HCT116 (cell line): ENCODE data around the gene GRIP2. TPM values are rescaled to one million over a fixed set of nuclear protein-coding genes. Genes with fewer than 3 reads are reported as not detected.

Experiments
- ATAC-seq: fragments of 200-7000 bp; cut with Tn5 transposase; 2 replicates; pipeline ENCODE4 v1.9.1; 2020; ENCODE audit warnings: mild to moderate bottlenecking, moderate library complexity
- BruUV-seq: library from RNA; stranded (reverse); fragments of 400-500 nt; replicated peaks from 2 replicates; lab custom pipeline; 2021; lab: Mats Ljungman, UMichigan
- CTCF ChIA-PET: fragments of 300-600 bp; sonication (Branson Sonifier 250); formaldehyde crosslinking; loops from one replicate; lab custom pipeline; 2021; ENCODE audit warnings: antibody characterized with exemption; lab: Charles Lee
- POLR2A ChIA-PET: fragments of 300-600, 350-600 bp; sonication (Branson Sonifier 250); formaldehyde crosslinking; loops from one replicate; lab custom pipeline; 2021; ENCODE audit warnings: antibody characterized with exemption; lab: Charles Lee
- RAD21 ChIA-PET, 2 experiments: fragments of 300-600 bp; sonication (Branson Sonifier 250); formaldehyde crosslinking; loops; one replicate each; lab custom pipeline; 2023; ENCODE audit warnings: low total read pairs in 2 of 2; ENCODE audit not compliant: uncharacterized antibody in 2 of 2, unreplicated experiment in 2 of 2, low non-redundant PET in 1 of 2; lab: Charles Lee
- DNase-seq: peaks from one replicate; pipeline ENCODE4 v3.0.0-alpha.2; 2010; ENCODE audit warnings: low read depth, low spot score
- H2AFZ ChIP-seq: fragments of 200-600 bp; shearing (Covaris generic), sonication (generic); 2 replicates; pipeline ENCODE4 v1.6.1; 2017; ENCODE audit warnings: low read depth, mixed run types, mixed read lengths, antibody characterized with exemption, low read length; ENCODE audit not compliant: poor library complexity, severe bottlenecking
- H3K27ac ChIP-seq: 2 replicates; pipeline ENCODE4 v1.5.1; 2012; ENCODE audit warnings: low read depth, low read length
- H3K27me3 ChIP-seq: fragments of 200-600 bp; sonication (generic); 2 replicates; pipeline ENCODE4 v1.6.1; 2016; ENCODE audit warnings: mixed run types, low read length, mixed read lengths; ENCODE audit not compliant: insufficient read depth
- H3K36me3 ChIP-seq, 2 experiments: fragments of 200-500 bp in 1 of 2; fragments of 200-600 bp in 1 of 2; sonication (Bioruptor generic) in 1 of 2; sonication (generic) in 1 of 2; 2 replicates each; pipeline versions ENCODE4 v1.5.1 to v1.6.1; 2014 to 2016; ENCODE audit warnings: low read length in 2 of 2, inconsistent platforms in 1 of 2, mixed read lengths in 1 of 2, mixed run types in 1 of 2; ENCODE audit not compliant: insufficient read depth in 2 of 2, control insufficient read depth in 1 of 2
- H3K4me1 ChIP-seq, 2 experiments: fragments of 200-600 bp in 1 of 2; sonication (generic) in 1 of 2; 2 replicates each; pipeline versions ENCODE4 v1.5.1 to v1.6.1; 2012 to 2017; ENCODE audit warnings: low read length in 2 of 2, inconsistent platforms in 1 of 2, mild to moderate bottlenecking in 1 of 2, mixed read lengths in 1 of 2, mixed run types in 1 of 2, moderate library complexity in 1 of 2; ENCODE audit not compliant: insufficient read depth in 2 of 2, control insufficient read depth in 1 of 2
- H3K4me2 ChIP-seq: fragments of 200-600 bp; sonication (generic); 2 replicates; pipeline ENCODE4 v1.6.1; 2017; ENCODE audit warnings: mixed run types, low read length, mixed read lengths
- H3K4me3 ChIP-seq, 2 experiments: fragments of 200-600 bp in 1 of 2; sonication (generic) in 1 of 2; replicated peaks in 1 of 2; 2 replicates each; pipeline ENCODE4 v1.5.1; 2011 to 2016; ENCODE audit warnings: low read length in 2 of 2, control low read depth in 1 of 2, low read depth in 1 of 2, mild to moderate bottlenecking in 1 of 2, mixed read lengths in 1 of 2, mixed run types in 1 of 2
- H3K79me2 ChIP-seq: fragments of 200-600 bp; sonication (generic); 2 replicates; pipeline ENCODE4 v1.6.1; 2017; ENCODE audit warnings: mild to moderate bottlenecking, mixed run types, low read length, moderate library complexity, mixed read lengths; ENCODE audit not compliant: insufficient read depth
- H3K9ac ChIP-seq: fragments of 200-600 bp; sonication (generic); 2 replicates; pipeline ENCODE4 v1.6.1; 2016; ENCODE audit warnings: low read length, mixed read lengths
- H3K9me2 ChIP-seq: fragments of 200-600 bp; sonication (generic), shearing (Covaris generic); 2 replicates; pipeline ENCODE4 v1.6.1; 2017; ENCODE audit warnings: mixed run types, mild to moderate bottlenecking, moderate library complexity; ENCODE audit not compliant: insufficient read depth
- H3K9me3 ChIP-seq, 2 experiments: fragments of 200-500 bp in 1 of 2; fragments of 200-600 bp in 1 of 2; sonication (Bioruptor generic) in 1 of 2; sonication (generic) in 1 of 2; 2 replicates each; pipeline ENCODE4 v1.6.1; 2014 to 2017; ENCODE audit warnings: low read length in 2 of 2, mixed read lengths in 2 of 2, inconsistent platforms in 1 of 2, low read depth in 1 of 2, mild to moderate bottlenecking in 1 of 2, mixed run types in 1 of 2, moderate library complexity in 1 of 2; ENCODE audit not compliant: control insufficient read depth in 1 of 2, insufficient read depth in 1 of 2
- H4K20me1 ChIP-seq: fragments of 200-600 bp; sonication (generic), shearing (Covaris generic); 2 replicates; pipeline ENCODE4 v1.6.1; 2017; ENCODE audit warnings: mixed run types, mild to moderate bottlenecking, moderate library complexity; ENCODE audit not compliant: insufficient read depth
- CBX3 ChIP-seq: IDR thresholded peaks from 2 replicates; pipeline ENCODE4 v1.6.1; 2012; ENCODE audit warnings: low read depth
- CEBPB ChIP-seq: IDR thresholded peaks from 2 replicates; pipeline ENCODE4 v1.6.1; 2012; ENCODE audit warnings: low read depth
- EGR1 ChIP-seq: IDR thresholded peaks from 2 replicates; pipeline ENCODE4 v1.6.1; 2012; ENCODE audit warnings: low read depth
- JUND ChIP-seq: IDR thresholded peaks from 2 replicates; pipeline ENCODE4 v1.6.1; 2012
- POLR2A ChIP-seq: IDR thresholded peaks from 2 replicates; pipeline ENCODE4 v1.7.0; 2011; ENCODE audit warnings: borderline replicate concordance; ENCODE audit not compliant: insufficient read depth, insufficient read length; ENCODE audit errors: extremely low read depth
- RAD21 ChIP-seq: IDR thresholded peaks from 2 replicates; pipeline ENCODE4 v1.6.1; 2012; ENCODE audit warnings: low read depth, mild to moderate bottlenecking
- TCF7L2 ChIP-seq: IDR thresholded peaks from 2 replicates; pipeline ENCODE4 v1.7.0; 2011; ENCODE audit warnings: borderline replicate concordance, inconsistent platforms; ENCODE audit not compliant: insufficient read depth, insufficient read length; ENCODE audit errors: extremely low read depth
- ZNF274 ChIP-seq: fragments of 200-500 bp; sonication (Bioruptor generic); IDR thresholded peaks from 2 replicates; pipeline ENCODE4 v1.6.1; 2014; ENCODE audit warnings: mild to moderate bottlenecking, low read depth, low read length, inconsistent platforms
- intact Hi-C: fragments of 100-400 bp; cut with micrococcal nuclease; formaldehyde crosslinking; loops from 2 replicates; pipeline ENCODE4 v1.10.0; 2022
- total RNA-seq: library from RNA; stranded (reverse); gene quantifications from one replicate; pipeline ENCODE4 v1.2.1, GENCODE V29; 2021; ENCODE audit not compliant: unreplicated experiment
- TF ChIP-seq, protein P1 (sequence below): IDR thresholded peaks from 2 replicates; pipeline ENCODE4 v1.6.1; 2012
- TF ChIP-seq, protein P2 (sequence below): IDR thresholded peaks from 2 replicates; pipeline ENCODE4 v1.6.1; 2012; ENCODE audit warnings: low read depth
- TF ChIP-seq, protein P3 (sequence below), 3 experiments: fragments of 200-600 bp in 1 of 3; sonication (generic) in 1 of 3; IDR thresholded peaks in 2 of 3; conservative IDR thresholded peaks in 1 of 3; 2 replicates each; pipeline ENCODE4 v1.5.1; 2012 to 2017; ENCODE audit warnings: low read depth in 2 of 3, low read length in 2 of 3, antibody characterized with exemption in 1 of 3, borderline replicate concordance in 1 of 3, control low read depth in 1 of 3, mild to moderate bottlenecking in 1 of 3, mixed read lengths in 1 of 3, mixed run types in 1 of 3, moderate library complexity in 1 of 3; ENCODE audit not compliant: insufficient read depth in 1 of 3
- TF ChIP-seq, protein P4 (sequence below): IDR thresholded peaks from 2 replicates; pipeline ENCODE4 v1.6.1; 2012

Gene GRIP2
- total RNA-seq, 1 experiment from 2014 or later = 0.34 TPM

DNA sequence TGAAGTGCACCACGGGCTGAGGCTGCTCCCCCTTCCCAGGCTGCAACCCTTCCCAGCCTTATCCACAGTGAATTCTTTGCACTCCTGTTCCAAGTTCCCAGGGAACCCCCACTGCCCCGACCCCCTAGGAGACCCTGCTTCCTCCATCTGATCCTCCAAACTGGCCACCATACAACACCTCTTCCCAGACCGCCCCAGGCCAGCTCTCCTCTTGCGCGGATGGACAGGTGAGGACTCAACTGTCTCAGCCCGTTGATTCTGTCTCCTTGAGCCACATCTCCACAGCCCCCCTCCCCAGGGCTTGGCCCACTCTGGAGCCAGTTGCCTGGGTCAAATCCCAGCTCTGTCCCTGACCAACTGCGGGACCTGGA lies 21.7 kb downstream of the GRIP2 start:
- H2AFZ ChIP-seq = no peak overlapping the region
- H4K20me1 ChIP-seq = no peaks in the 10 kb centered on the region
- H3K9me2 ChIP-seq = no peaks in the 10 kb centered on the region
- H3K9ac ChIP-seq = no peak overlapping the region
- H3K4me1 ChIP-seq = peaks cover 0 to under 1% of the 10 kb centered on the region in 2 experiments; a peak in 1 of 4 replicates
- H3K27me3 ChIP-seq = no peaks in the 10 kb centered on the region
- H3K79me2 ChIP-seq = no peaks in the 10 kb centered on the region
- H3K4me2 ChIP-seq = no peak overlapping the region
- no peaks in the 10 kb centered on the region for H3K36me3 ChIP-seq
- ChIA-PET CTCF (interaction anchor here (1.4 kb wide), 1 partner anchor 31 kb away, joined by 4 read pairs; no protein-coding TSS in a partner anchor), POLR2A (no interaction called here), RAD21 (no interaction called here)
- no peak overlapping the region for H3K27ac ChIP-seq
- no peaks in the 10 kb centered on the region for H3K9me3 ChIP-seq
- TF ChIP-seq, protein P1, sequence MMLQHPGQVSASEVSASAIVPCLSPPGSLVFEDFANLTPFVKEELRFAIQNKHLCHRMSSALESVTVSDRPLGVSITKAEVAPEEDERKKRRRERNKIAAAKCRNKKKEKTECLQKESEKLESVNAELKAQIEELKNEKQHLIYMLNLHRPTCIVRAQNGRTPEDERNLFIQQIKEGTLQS = no peak
- TF ChIP-seq ZNF274 = no peak
- TF ChIP-seq TCF7L2 = no peak
- no peak for TF ChIP-seq CBX3
- TF ChIP-seq, protein P2, sequence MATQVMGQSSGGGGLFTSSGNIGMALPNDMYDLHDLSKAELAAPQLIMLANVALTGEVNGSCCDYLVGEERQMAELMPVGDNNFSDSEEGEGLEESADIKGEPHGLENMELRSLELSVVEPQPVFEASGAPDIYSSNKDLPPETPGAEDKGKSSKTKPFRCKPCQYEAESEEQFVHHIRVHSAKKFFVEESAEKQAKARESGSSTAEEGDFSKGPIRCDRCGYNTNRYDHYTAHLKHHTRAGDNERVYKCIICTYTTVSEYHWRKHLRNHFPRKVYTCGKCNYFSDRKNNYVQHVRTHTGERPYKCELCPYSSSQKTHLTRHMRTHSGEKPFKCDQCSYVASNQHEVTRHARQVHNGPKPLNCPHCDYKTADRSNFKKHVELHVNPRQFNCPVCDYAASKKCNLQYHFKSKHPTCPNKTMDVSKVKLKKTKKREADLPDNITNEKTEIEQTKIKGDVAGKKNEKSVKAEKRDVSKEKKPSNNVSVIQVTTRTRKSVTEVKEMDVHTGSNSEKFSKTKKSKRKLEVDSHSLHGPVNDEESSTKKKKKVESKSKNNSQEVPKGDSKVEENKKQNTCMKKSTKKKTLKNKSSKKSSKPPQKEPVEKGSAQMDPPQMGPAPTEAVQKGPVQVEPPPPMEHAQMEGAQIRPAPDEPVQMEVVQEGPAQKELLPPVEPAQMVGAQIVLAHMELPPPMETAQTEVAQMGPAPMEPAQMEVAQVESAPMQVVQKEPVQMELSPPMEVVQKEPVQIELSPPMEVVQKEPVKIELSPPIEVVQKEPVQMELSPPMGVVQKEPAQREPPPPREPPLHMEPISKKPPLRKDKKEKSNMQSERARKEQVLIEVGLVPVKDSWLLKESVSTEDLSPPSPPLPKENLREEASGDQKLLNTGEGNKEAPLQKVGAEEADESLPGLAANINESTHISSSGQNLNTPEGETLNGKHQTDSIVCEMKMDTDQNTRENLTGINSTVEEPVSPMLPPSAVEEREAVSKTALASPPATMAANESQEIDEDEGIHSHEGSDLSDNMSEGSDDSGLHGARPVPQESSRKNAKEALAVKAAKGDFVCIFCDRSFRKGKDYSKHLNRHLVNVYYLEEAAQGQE = no peak
- no peak for TF ChIP-seq EGR1
- TF ChIP-seq JUND = no peak
- TF ChIP-seq, protein P3, sequence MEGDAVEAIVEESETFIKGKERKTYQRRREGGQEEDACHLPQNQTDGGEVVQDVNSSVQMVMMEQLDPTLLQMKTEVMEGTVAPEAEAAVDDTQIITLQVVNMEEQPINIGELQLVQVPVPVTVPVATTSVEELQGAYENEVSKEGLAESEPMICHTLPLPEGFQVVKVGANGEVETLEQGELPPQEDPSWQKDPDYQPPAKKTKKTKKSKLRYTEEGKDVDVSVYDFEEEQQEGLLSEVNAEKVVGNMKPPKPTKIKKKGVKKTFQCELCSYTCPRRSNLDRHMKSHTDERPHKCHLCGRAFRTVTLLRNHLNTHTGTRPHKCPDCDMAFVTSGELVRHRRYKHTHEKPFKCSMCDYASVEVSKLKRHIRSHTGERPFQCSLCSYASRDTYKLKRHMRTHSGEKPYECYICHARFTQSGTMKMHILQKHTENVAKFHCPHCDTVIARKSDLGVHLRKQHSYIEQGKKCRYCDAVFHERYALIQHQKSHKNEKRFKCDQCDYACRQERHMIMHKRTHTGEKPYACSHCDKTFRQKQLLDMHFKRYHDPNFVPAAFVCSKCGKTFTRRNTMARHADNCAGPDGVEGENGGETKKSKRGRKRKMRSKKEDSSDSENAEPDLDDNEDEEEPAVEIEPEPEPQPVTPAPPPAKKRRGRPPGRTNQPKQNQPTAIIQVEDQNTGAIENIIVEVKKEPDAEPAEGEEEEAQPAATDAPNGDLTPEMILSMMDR (IDR thresholded peaks at IDR 0.05 in 2 of 3, conservative IDR thresholded peaks at IDR 0.05 in 1 of 3; ENCODE audit: borderline replicate concordance in 1 of 3, insufficient read depth in 1 of 3, low read depth in 2 of 3, low read length in 2 of 3) = no peak
- no peak for TF ChIP-seq RAD21
- TF ChIP-seq CEBPB = no peak
- TF ChIP-seq, protein P4, sequence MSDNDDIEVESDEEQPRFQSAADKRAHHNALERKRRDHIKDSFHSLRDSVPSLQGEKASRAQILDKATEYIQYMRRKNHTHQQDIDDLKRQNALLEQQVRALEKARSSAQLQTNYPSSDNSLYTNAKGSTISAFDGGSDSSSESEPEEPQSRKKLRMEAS = no peak
- TF ChIP-seq POLR2A = no peak
- BruUV-seq = no TSS peak
- ATAC-seq = no peak
- H3K4me3 ChIP-seq = no peak overlapping the region
- DNase-seq = no peak
- intact Hi-C loops = no loop called here
